T-helper 2 cell (primary cell): ENCODE measurements around the gene ZNF521.
"Not testable (repeated sequence)": the region's sequence is repeated elsewhere in the genome, so short reads cannot be mapped to it uniquely, and the experiment has no call there.

ENCODE experiments used
- DNase-seq, 5 experiments: peaks; one replicate each; pipeline versions ENCODE4 v3.0.0 to v3.0.0-alpha.2; 2012 to 2022

Gene ZNF521

GRCh38 chr18:25287106-25287505 lies 64.9 kb downstream of the ZNF521 start:
- no peak for DNase-seq

GRCh38 chr18:25284861-25285550 lies 67.0 kb downstream of the ZNF521 start:
- DNase-seq, result no peak

DNA sequence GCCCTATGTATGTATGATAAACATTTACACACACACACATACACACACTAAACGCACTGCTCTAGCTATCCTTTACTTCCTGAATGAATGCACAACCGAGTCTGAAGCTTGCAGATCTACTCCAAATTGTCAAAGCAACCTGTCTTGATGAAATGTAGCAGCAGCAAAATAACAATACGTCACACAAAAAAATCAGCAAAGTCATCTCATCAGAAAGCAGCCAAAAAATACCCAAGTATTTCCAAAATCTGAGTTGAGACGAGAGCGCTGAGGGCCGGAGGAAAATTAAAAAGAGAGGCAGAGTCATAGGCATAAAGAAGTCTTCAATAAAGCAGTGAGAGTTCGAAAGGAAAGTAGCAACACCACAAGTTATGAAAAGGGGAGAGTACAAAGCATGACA lies 67.7 kb downstream of the ZNF521 start:
- DNase-seq, result no peak

GRCh38 chr18:25283781-25284180 lies 68.2 kb downstream of the ZNF521 start:
- no peak for DNase-seq

DNA sequence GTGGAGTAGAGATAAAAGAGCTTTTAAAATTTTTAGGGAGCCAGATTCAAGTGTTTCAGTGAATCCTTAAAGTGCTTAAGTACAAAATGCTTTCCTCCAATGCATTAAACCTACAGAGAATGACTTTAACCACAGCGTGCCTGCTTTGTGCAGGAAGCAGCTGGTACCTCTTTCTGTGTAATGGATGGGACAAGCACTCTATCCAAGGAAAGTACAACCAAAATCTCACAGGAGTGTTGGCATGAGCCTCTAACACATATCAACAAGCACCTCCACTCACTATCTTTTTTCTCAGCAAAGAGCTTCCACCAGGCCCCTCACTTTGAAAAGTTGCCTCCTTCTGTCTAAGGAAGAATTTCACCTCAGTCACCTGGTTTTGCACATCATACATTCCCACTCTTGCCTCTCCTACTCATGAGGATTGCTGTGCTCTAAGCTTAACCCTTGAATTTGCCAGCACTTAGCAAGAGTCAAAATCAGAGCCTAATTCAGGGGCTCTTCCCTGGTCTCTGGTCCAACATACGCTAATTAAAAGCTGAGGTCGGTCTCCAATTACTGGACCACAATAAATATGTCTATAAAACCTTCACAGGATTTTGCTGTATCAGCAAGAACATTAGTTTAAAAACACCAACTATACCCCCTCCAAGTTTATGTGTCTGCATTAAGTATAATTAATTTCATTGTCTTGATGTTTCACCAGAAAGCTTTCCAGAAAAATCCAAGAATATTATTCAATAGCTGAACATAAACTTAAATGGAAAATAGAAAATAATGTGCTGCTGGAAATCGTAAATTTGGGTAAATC lies 68.9 kb downstream of the ZNF521 start:
- DNase-seq, result no peak

DNA sequence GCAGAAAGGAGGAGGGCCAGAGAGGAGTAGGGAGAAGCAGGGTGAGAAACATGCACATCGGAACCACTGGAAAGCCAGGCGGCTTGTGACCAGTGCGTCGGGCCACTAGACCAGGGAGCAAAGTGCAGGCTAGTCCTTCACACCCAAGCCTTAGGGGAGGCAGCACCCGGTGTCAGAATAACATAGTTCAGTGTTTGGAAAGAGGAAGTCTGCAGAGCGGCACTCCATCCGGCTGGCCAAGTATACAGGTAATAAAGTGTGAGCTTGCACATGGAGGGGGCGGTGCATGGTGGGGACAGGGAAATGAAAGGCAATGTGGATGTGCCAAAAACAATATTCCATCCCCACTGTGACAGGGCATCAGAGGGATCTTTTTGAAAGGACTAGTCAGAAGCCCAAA lies 69.7 kb downstream of the ZNF521 start:
- no peak for DNase-seq

DNA sequence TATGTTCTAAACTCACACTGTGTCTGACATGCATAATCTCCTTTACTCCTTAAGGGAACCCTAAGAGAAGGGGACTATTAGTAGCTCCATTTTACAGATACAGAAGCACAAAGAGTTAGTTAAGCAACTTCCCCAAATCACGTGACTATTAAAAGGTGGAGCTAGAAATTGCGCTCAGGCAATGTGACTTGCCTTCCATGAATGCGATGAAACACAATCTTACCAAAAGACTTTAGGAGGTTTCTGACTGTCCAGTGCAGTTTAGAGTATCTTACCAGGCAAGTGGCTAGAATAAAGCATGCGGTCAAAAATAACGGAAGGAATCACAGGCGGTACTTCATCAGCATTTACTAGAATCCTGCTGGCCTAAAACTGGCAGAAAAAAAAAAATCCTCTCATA lies 70.4 kb downstream of the ZNF521 start:
- DNase-seq, result no peak

DNA sequence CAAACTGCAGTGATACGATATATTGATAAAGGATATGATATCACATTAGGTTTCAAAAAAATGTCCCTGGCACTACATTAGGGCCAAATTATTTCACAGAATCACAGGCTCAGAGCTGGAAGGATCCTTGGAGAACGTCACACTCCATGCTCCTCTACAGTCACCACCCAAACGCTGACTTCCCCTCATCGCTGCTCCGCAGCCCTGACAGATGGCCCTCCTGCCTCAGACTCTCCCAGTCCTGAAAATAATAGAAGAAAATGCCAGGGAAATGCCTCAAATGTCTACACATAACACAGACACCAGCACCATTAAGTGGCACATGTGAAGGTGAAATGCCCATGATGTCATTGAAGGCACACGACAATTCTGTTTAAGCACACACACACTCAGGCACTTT lies 72.0 kb downstream of the ZNF521 start:
- DNase-seq, result no peak

DNA sequence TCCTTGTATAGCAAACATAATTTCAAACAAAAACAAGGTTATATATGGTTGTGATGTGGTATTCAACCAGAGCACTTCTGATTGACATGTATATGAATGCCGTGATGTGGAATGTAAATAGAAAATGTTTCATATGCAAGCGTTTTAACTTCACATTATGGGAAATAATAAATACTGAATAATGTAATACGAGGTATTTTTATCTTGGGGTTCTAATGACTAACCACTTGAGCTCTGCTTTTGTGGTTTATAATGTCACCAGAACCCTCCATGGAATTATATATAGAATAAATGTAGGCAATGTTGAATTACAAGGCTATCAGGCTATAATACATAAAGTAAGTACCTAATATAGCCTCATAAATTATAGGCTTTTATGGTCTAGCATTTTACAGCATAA lies 72.4 kb downstream of the ZNF521 start:
- DNase-seq, result no peak

- DNase-seq, result no peak
These were observed 72.8 kb downstream of the ZNF521 start for GRCh38 chr18:25279133-25279532.

DNA sequence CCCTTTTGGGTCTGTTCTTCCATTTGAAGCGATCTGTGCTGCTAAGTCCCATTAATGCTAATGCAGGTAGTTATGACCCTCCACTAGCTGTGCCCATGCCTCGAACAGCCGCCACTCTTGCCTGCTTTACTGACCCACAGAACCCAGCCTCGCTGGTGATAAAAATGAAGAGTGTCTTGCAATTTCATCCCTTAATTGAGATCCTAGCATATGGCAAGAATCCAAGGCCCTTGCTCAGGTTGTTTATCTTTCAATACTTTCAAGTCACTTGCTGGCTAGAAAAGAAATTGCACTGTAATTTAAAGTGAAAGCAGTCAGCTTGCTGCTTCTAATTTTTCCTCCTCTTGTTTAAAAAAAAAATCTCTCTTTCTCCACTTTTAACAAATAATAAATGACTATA lies 73.6 kb downstream of the ZNF521 start:
- no peak for DNase-seq

- no peak for DNase-seq
These were observed 76.5 kb downstream of the ZNF521 start for GRCh38 chr18:25275412-25276001.

DNA sequence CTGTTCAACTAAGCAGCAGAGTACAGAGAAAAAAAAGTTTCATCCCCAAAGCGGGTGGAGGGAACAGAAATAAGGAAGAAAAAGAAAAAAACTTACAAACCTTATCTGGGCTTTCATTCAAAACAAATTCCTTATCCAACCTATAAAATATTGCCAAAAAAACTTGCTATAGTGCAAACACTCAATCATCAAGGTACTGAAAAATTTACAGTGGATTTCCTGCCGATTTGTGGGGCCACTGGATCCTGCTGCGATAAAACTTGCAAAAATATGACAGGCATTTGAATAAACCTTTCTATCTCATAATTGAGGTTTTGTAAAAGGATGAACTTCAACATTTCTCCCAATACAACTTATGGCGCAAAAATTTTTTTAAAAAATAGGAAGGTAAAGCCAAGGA lies 77.0 kb downstream of the ZNF521 start:
- DNase-seq, result no peak

DNA sequence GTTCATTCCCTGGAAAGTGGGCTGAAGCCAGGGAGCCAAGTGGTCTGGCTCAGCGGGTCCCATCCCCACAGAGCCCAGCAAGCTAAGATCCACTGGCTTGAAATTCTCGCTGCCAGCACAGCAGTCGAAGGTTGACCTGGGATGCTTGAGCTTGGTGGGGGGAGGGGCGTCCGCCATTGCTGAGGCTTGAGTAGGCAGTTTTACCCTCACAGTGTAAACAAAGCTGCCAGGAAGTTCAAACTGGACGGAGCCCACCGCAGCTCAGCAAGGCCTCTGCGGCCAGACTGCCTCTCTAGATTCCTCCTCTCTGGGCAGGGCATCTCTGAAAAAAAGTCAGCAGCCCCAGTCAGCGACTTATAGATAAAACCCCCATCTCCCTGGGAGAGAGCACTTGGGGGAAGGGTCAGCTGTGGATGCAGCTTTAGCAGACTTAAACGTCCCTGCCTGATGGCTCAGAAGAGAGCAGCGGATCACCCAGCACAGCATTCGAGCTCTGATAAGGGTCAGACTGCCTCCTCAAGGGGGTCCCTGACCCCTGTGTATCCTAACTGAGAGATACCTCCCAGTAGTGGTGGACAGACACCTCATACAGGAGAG lies 84.9 kb downstream of the ZNF521 start:
- not testable (repeated sequence) for DNase-seq

GRCh38 chr18:25262920-25263319 lies 89.0 kb downstream of the ZNF521 start:
- no peak for DNase-seq

- DNase-seq, result no peak
These were observed 90.2 kb downstream of the ZNF521 start for GRCh38 chr18:25261768-25262167.

DNA sequence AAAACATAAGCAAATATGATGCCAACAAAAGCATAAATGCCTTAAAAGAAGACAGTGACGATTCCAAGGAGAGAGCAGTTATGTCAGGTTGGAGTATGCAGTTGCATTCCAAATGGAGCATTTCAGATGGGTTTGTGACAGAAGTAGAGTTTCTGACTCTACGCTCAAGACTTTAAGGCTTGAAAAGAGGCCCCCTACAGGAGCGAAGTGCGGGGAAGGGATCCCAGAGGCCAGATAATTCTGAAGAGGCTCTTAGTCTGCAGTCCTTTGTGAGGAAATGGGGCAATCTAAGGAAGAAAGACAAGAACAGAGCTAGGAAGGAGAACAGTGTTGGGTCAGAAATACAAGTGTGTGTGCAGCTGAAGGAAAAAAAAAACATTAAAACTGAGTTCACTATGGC lies 95.5 kb downstream of the ZNF521 start:
- no peak for DNase-seq

- no peak for DNase-seq
These were observed 98.2 kb downstream of the ZNF521 start for GRCh38 chr18:25253779-25254178.

- DNase-seq, result no peak
These were observed 98.8 kb downstream of the ZNF521 start for GRCh38 chr18:25253136-25253535.

- no peak for DNase-seq
These were observed 100.9 kb downstream of the ZNF521 start for GRCh38 chr18:25251068-25251467.

DNA sequence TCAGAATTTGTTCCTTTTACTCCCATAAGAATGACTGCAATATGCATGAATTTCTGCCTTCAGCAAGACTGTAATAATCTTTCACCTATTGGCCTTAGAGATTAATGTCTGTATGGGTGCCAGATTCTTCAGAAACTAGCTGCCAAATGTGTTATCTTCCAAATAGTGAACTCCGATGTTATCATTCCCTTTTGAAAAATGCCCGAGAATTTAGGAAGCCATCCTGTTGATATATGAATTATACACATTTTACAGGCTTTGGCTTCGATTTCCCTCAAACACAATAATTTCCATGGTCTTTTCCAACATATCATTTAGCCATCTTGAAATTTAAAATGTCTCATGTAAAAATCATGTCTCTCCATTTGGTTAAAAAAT lies 101.5 kb downstream of the ZNF521 start:
- DNase-seq, result no peak

DNA sequence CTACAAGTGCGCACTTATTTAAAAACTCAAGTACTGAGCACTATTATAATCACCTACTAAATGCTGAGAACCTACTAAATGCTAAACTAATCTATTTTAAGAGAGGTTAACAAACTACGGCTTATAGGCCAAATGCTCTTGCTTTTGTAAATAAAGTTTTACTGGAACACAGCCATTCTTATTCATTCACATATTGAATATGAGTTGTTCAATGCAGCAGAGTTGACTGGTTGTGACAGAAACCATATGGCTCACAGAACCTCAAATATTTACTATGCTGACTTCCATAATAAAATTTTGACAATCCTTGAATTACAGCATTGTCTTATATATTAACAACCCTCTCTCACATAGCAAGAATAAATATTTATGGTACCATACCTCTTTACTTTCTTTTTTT lies 103.2 kb downstream of the ZNF521 start:
- no peak for DNase-seq

DNA sequence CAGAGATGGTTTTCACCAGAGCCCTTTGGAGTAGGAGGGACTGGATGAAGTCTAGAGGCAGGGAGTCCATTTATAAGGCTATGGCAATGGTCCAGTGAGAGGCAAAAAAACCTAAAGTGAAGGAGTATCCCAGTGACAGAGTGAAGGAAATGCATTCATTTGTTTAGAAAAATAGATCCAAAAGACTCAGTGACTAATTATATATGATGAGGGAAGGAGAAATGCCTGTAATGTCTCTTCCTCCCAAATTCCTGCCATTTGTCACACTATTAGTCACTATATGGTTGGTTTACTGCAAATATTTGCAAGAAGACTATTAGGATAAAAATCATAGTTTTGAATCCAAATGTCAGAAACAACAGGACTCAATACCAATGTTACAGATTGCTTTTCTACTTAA lies 104.2 kb downstream of the ZNF521 start:
- no peak for DNase-seq
